ENCODE results near the gene ARAP1. TPM values are rescaled to one million over a fixed set of nuclear protein-coding genes. Genes with fewer than 3 reads are reported as not detected.

ARAP1 gene
- total RNA-seq, 2 experiments from 2014 or later = 84.3 to 89.6 TPM

Small RNAs within 50 kb of the gene (microRNA-seq; reads per million reads assigned to microRNA genes)
- gene MIR4692 = not detected

Other genes with a start within 250 kb of the ARAP1 start
- gene PDE2A, start 78.0 kb downstream of the ARAP1 start, total RNA-seq = under 1 TPM; 0.26 to 0.37 TPM
- 1 to 10 TPM; 4.0 to 4.5 TPM for gene STARD10, start 41.6 kb upstream of the ARAP1 start, total RNA-seq
- gene ATG16L2, start 62.0 kb upstream of the ARAP1 start, total RNA-seq = 100 to 1,000 TPM; 104 to 105 TPM

Measured in activated CD8-positive, alpha-beta T cell treated with anti-CD3 and anti-CD28 coated beads, Interleukin-2, amount 10 ng/mL, durations not matched to agents 7 days and 5 days (primary cell).